CD4-positive, alpha-beta T cell treated with Interleukin-6 at 100 ng/mL for 8 hours (primary cell): ENCODE results near the gene LMTK3.
"Not testable (repeated sequence)": the region's sequence is repeated elsewhere in the genome, so short reads cannot be mapped to it uniquely, and the experiment has no call there.

Experiments used
- DNase-seq: peaks from one replicate; pipeline ENCODE4 v3.0.0-alpha.2; 2020; ENCODE audit warnings: mixed read lengths, low spot score

Gene LMTK3

DNA sequence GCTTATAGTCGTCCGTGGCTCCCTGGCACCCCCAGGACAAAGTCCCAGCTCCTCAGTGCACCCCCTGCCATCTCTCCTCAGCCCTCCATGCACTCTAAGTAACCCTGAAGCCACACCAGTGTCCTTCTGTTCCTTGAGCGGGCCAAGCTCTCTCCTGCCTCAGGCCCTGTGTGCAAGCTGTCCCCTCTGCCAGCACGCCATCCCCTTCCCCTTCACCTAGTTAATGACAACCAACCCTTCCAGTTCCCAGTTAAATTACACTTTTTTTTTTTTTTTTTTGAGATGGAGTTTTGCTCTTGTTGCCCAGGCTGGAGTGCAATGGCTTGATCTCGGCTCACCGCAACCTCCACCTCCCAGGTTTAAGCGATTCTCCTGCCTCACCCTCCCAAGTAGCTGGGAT lies 23.2 kb downstream of the LMTK3 start:
- not testable (repeated sequence) for DNase-seq

DNA sequence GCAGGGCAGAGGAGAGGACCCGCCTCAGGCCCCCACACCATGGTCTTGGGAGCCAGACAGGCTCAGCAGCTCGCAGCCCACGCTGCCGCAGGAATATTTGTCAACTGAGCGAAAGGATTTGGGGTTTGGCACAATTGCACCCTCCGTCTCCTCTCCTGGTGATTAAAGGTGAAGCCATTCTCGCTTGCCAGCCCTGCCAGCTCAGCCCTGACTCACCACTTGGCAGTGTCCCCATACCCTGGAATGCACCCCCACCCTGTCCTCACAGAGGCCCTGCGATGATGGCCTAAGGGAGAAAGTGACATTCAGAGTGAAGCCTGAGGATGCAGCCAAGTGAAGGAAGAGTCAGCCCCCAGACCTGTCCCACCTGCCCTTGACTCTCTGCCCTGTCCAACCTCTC lies 23.7 kb downstream of the LMTK3 start:
- no peak for DNase-seq

DNA sequence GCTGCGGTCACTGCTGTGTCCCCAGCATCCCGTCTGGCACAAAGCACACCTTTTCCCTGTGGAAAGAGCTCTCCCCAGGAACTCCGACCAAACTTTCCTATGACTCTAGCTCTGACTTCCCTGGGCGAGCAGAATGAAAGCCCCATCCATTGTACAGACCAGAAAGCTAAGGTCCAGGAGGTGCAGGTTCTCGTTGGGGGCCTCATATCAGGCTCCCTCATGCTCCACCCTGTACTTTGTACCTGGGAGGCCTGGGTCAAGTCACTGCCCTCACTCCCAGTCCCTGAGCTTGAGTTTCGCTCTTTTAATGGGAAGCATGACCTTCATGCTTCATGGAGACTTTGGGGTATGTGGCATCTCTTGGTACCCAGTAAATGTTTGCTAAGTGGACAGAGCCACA lies 24.1 kb downstream of the LMTK3 start:
- no peak for DNase-seq

DNA sequence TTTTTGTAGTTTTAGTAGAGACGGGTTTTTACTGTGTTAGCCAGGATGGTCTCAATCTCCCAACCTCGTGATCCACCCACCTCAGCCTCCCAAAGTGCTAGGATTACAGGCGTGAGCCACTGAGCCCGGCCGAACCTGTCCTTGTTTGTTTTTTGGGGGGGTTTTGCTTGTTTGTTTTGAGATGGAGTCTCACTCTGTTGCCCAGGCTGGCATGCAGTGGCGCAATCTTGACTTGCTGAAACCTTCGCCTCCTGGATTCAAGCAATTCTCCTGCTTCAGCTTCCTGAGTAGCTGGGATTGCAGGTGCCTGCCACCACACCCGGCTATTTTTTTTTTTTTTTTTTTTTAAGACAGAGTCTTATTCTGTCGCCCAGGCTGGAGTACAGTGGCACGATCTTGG lies 24.9 kb downstream of the LMTK3 start:
- DNase-seq: not testable (repeated sequence)

GRCh38 chr19:48484931-48485612 lies 26.6 kb downstream of the LMTK3 start:
- no peak for DNase-seq

GRCh38 chr19:48484247-48484893 lies 27.3 kb downstream of the LMTK3 start:
- DNase-seq: no peak

- DNase-seq: no peak
Observed at GRCh38 chr19:48483301-48483700, 28.3 kb downstream of the LMTK3 start.

- no peak for DNase-seq
Observed at GRCh38 chr19:48481846-48482639, 29.6 kb downstream of the LMTK3 start.

- DNase-seq: peak; percentile 62
Observed at GRCh38 chr19:48480558-48481500, 30.8 kb downstream of the LMTK3 start.

- DNase-seq: peak; percentile 28
Observed at GRCh38 chr19:48480183-48480557, 31.5 kb downstream of the LMTK3 start.

DNA sequence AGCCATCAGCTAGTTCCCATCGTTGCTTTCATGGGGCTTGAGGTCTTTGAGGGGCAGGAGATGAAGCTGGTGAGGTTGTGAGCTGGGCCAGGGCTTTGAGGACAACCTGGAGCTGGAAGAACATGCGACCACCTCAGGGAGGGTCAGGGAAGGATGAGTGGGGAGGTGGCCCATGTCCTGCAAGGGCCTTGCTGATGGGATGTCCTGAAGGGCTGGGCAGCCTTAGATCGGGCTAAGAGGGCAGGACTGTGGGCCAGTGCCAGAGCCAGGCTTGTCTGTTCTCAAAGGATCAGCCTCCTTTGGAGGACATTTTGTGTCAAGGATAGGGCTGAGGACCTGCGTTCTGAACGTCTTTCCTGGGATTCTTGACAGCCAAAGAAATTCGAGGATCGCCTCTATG lies 31.9 kb downstream of the LMTK3 start:
- no peak for DNase-seq

DNA sequence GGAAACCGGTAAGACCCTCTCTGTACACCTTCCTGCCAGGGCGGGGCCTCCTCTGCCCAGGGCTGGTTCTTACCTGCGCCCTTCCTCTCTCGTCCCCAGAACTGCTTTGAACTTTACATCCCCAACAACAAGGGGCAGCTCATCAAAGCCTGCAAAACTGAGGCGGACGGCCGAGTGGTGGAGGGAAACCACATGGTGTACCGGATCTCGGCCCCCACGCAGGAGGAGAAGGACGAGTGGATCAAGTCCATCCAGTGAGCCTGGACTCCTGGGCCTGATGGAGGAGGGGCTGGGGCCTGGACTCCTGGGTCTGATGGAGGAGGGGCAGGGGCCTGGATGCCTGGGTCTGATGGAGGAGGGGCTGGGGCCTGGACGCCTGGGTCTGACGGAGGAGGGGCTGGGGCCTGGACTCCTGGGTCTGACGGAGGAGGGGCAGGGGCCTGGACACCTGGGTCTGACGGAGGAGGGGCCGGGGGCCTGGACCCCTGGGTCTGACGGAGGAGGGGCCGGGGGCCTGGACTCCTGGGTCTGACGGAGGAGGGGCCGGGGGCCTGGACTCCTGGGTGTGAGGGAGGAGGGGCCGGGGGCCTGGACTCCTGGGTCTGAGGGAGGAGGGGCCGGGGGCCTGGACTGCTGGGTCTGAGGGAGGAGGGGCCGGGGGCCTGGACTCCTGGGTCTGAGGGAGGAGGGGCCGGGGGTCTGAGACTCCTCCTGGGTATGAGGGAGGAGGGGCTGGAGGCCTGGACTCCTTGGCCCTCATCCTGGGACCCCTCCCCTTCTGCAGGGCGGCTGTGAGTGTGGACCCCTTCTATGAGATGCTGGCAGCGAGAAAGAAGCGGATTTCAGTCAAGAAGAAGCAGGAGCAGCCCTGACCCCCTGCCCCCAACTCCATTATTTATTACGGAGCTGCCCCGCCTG lies 33.0 kb downstream of the LMTK3 start:
- no peak for DNase-seq

- no peak for DNase-seq
Observed at GRCh38 chr19:48477698-48478338, 33.8 kb downstream of the LMTK3 start.

DNA sequence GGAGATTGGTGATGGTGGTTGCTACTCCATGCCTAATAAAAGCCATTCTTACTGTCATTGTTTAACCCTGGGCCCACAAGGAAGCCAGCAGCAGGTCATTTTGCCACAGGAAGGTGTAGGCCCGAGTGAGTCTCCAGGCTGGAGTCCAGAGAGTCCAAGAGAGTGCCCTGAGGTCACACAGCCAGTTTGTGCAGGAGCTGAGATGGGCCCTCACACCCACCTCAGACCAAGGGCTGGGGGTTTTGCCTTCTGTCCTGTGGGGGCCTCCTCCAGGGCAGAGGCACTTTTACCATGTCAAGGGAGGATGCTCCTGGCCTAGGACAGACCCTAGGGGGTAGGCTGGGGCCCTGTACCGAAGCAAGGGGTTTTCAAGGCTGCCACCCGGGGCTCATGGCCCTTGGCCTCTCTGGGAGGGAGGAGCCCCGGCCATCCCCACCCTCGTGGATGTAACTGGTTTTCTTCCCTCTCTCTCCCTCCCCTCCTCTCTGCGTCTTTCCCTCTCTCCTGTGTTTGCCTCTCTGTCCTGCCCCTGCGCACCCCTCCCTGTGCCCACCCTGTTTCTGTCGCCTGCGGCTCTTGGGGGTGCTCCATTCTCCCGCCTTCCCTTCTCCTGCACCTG lies 34.5 kb downstream of the LMTK3 start:
- no peak for DNase-seq

DNA sequence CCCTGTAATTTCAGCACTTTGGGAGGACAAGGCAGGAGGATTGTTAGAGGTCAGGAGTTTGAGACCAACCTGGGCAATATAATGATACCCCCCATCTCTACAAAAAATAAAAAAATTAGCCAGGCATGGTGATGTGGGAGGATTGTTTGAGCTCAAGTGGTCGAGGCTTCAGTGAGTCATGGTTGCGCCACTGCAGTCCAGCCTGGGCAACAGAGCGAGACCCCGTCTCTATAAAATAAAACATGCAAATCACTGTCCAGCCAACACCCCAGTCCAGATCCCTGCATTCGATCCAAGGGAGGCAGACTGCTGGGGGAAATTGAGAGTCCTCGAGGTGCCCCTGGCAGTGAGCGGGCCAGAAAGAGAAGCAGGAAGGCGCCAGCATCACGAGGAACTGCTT lies 35.5 kb downstream of the LMTK3 start:
- no peak for DNase-seq

DNA sequence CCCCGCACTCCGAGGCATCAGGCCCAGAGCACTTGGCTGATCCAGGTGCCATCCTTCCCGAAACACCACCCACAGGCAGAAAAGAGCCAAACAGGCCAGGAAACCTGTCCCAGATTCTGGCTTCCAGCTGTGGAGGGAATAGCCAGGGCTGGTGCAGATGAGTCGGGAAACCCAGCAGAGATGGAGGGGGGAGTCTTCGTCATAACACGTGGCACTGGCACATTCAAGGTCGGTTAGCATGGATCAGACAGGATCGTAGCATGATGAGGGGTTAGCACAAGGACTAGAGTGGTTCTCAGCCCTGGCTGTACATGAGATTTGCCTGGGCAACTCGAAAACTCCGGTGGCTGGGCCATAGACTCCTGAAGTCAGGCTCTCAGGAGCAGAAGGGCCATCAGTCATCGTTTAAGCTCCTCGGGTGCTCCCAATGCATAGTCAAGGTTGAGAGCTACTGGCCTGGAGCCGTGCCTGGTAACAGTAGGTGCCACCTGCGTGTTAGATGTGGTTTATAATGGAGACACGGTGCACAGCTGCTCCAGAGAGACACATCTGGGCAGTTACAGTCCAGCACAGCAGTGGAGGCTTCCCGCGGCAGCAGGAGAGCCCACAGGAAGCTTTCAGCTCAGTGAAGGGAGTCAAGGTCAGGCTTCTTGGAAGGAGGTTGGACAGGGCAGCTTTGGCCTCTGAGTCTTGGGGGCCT lies 36.1 kb downstream of the LMTK3 start:
- no peak for DNase-seq

GRCh38 chr19:48474084-48474592 lies 37.5 kb downstream of the LMTK3 start:
- no peak for DNase-seq

- no peak for DNase-seq
Observed at GRCh38 chr19:48473161-48473966, 38.3 kb downstream of the LMTK3 start.
